CD1c-positive myeloid dendritic cell (primary cell): ENCODE results near the gene WHAMM.
A peak's percentile ranks its signal among the peaks of the same experiment; 100 is the strongest.
"Not testable (repeated sequence)": the region's sequence is repeated elsewhere in the genome, so short reads cannot be mapped to it uniquely, and the experiment has no call there.

ENCODE experiments used
- DNase-seq: peaks from one replicate; pipeline ENCODE4 v3.0.0-alpha.2; 2016; ENCODE audit errors: extremely low spot score

Gene WHAMM, protein sequence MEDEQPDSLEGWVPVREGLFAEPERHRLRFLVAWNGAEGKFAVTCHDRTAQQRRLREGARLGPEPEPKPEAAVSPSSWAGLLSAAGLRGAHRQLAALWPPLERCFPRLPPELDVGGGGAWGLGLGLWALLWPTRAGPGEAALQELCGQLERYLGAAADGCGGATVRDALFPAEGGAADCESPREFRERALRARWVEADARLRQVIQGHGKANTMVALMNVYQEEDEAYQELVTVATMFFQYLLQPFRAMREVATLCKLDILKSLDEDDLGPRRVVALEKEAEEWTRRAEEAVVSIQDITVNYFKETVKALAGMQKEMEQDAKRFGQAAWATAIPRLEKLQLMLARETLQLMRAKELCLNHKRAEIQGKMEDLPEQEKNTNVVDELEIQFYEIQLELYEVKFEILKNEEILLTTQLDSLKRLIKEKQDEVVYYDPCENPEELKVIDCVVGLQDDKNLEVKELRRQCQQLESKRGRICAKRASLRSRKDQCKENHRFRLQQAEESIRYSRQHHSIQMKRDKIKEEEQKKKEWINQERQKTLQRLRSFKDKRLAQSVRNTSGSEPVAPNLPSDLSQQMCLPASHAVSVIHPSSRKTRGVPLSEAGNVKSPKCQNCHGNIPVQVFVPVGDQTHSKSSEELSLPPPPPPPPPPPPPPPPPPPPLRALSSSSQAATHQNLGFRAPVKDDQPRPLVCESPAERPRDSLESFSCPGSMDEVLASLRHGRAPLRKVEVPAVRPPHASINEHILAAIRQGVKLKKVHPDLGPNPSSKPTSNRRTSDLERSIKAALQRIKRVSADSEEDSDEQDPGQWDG

DNA sequence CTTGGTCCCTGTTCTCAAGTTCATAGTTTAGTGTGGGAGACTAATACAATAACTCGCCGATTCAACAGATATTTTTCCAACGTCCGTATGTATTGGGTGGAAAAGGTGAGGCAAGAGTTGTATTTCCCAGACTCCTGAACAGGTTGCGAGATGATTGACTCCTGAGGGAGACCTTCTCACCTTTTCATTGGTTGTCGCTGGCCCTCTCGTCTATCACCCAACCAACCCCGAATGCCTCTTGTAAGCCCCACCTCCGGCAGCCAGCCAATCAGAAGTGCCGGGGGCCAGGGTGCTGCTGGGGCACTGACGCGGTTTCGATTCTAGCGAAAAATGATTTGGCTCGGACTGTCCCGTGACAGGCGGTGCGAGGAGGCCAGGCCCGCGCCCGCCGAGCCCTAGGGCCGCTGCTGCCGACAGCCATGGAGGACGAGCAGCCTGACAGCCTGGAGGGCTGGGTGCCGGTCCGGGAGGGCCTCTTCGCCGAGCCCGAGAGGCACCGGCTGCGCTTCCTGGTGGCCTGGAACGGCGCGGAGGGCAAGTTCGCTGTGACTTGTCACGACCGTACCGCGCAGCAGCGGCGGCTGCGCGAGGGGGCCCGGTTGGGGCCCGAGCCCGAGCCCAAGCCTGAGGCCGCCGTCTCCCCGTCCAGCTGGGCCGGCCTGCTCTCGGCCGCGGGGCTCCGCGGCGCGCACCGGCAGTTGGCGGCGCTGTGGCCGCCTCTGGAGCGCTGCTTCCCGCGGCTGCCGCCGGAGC, at the start of gene WHAMM:
Gene WHAMM (plus strand): TSS at position 321 of the 753 bp plus-strand sequence. CDS start 99 bp downstream, at position 420.
- peak; percentile 99 for DNase-seq

DNA sequence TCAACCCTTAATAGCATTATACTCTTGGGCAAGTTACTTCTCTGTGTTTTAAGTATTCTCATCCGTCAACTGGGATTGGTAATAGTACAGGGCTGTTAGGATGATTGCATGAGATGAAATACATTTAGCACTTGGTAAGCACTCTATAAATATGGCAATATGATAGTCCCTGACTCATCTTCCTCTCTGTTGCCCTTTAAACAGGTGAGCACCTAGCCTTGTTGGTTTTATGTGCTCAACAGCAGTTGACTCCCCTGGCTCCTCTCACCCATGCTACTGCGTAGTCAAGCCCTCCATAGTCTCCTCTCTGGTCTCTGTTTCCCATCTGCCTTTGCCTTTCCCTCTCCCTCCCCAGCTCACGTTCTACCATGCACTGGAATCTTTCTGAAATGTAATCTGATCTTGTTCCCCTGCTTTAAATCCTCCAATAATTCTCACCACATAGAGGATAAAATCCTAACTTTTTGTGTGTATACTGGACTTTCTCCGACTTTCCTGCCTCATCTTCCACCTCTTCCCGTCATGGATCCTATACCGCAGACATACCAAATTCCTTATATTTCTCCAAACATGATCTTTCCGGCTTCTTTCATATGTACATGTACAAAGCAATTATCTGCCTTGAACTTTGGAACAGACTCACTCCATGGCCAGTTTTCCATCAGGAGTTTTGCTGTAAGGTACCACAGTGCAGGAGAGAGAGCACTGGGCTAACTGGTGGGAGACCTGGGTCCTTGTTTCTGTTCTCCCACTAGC, 45.9 kb upstream of the WHAMM start:
- no peak for DNase-seq

DNA sequence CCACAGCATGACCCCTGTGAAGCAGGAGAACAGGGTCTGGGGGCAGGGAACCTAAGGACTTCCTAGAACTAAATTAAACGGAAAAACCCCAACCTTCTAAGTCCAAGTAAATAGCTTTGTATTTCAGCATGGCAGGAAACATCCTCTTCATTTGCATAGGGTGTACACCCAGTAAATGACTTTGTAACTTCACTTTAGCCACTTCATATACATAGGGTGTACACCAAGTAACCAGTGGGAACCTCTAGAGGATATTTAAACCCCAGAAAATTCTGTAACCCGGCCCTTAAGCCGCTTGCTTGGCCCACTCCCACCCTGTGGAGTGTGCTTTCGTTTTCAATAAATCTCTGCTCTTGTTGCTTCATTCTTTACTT, 45.3 kb upstream of the WHAMM start:
- DNase-seq, result no peak

DNA sequence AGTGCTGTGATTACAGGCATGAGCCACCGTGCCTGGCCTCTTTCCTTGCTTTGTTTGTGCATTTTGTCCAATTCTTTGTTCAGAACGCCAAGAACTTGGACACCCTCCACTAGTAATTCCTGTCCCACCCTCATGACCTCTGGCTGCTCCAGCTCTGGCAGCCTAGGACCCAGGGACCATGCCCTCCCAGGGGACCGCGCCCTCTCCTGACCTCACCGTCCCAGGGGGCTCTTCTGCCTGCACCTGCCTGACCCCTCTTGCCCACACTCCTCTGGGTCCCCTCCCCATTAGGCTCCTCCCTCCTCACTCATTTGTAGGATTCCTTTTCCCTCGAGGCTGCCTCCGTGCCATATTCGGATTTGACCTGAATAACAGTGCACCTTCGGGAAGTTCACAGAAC, 44.7 kb upstream of the WHAMM start:
- DNase-seq, result no peak

DNA sequence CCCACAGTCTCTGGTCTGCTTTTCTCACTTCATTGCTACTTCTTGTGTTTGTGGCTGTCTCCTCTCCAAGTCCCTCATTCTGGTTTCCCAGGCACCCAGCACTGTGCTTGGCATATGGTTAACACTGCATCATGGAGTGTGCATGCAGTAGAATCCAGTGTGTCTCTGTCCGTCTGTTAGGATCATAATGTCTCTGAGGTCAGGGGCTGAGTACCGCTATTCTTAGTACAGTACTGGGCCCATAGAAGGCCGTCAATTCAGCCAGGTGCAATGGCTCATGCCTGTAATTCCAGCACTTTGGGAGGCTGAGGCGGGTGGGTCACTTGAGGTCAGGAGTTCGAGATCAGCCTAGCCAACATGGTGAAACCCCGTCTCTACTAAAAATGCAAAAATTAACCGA, 43.2 kb upstream of the WHAMM start:
- not testable (repeated sequence) for DNase-seq

DNA sequence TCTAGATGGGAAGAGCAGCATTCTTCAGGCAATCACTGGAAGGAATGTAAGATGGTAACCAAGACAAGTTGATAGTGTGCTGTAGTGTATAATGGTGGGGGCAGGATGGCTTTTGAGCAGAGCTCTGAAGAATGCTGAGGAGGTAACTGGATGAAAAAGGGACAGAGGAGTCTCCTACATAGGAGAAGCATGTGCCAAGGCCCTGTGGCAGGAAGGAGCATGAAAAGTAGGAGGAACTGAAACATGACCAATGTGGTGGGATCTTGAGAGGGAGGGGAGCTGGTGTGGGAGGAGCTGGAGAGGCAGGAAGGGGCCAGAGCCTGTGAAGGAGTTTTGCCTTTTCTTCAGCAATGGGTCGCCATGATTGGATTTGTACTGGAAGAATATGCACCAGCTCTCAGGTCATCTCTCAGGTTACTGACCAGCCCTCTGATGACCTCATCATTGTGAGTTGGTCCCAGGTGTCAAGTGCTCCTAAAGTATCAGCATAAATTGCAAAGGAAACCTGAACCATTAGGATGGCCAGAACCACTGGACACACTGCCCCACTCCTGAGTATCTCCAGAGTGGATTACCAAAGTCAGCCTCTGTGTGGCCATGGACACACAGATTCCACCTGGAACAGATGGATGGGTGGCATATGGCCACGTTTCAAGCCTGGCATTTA, 42.1 kb upstream of the WHAMM start:
- DNase-seq, result no peak

DNA sequence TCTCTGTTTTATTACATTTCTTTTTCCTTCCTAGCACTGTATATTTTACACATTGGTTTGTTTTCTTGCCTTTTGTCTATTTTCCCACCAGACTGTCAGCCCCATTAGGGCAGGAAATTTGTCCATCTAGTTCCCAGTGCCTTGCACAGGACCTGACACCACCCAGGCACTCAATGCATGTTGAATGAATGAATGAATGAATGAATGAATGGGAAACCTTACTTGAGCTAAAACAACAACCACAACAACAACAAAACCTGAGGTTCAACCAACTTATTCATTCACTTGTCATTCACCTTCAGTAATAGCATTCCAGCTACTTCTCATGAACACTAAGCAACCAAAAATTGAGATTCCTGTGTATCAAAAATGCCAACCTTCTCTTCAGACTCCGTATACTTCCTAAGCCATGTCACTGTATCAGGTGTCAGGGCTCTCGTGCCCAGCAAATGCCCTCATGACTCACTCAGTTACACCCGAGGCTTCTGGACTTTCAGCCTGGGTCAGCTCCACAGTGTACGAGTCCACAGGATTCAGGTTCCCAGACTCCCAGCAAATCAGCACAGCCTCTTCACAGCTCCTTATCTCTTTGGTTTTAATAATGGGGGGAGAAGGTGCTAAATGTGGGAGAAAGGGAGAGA, 40.9 kb upstream of the WHAMM start:
- DNase-seq, result no peak

DNA sequence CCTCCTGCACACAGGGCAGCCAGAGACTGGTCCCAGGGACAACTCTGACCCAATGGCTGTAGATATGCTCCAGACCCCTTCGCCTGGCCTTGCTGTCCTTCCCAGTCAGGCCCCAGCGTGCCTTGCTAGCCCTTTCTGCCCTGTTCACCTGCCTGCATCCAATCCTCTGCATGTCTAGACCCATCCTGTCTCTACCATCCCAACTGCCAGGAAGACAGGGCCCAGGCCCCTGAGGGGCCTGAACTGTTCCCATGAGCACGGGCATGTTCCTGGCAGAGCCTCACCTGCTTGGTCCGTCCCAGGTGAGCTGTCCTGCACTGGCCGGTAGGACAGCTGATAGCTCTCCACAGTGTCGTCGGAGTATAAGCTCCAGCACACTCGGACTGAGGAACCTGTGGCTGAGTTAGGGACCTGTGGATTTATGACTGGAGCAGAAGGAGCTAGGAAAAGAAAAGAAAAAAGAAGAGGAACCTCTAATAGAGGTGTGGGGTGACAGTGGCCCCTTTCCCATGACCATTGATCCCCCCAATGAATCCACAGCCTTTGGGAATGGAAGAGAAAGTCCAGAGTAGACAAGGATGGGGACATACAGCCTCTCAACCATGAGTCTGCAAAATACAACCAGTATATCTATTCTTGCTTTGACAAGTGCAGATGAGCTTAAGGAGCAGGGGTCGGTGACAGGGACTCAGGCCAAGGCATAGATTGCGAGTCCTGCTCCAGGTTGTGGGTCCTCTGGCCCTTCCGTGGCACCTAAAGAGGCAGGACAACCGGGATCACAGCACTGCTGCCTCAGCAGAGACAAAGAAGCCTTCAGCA, 37.4 kb upstream of the WHAMM start:
- no peak for DNase-seq

DNA sequence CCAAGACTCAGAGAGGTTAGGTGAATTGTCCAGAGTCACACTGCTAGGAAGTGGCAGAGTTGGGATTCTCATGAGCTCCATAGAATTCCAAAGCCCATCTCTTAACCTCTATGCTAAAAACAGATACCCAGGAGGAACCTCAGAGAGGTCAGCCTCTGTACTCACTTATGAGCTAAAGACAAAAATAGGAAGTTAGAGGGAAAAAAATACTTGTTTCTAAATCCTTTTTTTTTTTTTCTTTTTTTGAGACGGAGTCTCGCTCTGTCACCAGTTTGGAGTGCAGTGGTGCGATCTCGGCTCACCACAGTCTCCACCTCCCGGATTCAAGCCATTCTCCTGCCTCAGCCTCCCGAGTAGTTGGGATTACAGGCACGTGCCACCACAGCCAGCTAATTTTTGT, 34.9 kb upstream of the WHAMM start:
- no peak for DNase-seq

DNA sequence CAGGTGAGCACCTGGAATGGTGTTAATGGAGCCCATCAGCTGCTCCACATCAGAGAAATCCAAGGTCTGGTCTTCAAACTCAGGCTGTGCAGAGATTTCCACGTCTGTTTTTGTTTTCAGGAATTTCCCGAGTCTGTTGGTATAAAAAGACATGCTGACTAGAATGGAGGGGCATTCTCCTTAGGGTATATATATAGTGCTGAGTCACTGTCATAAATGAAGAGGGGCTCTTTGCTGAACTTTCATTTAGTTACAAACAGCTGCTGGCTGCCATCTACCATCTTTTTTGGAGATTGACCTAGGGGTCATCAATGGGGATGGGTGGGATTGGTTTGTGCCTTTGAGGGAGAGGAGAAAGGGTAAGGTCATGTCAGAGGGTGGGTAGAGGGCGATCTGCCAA, 30.7 kb upstream of the WHAMM start:
- no peak for DNase-seq

DNA sequence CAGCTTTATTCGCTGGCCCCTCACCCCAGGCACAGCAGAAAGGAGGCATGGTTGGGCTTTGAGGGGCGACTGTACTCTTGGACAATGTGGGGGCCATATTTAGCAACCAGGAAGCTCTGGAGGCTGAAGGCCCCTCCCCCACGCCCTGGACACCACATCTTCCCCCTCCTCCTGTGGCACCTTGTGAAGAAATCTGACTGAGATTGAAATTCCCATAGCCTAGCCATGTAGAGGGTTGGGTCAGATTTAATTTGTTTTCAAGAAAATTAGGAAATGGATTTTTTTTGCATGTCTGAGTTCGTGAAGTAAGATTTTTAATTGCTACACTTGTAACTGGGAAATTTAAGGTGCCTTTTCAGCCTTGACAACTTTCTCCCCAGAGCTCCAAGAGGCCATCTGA, 28.1 kb upstream of the WHAMM start:
- DNase-seq, result no peak

DNA sequence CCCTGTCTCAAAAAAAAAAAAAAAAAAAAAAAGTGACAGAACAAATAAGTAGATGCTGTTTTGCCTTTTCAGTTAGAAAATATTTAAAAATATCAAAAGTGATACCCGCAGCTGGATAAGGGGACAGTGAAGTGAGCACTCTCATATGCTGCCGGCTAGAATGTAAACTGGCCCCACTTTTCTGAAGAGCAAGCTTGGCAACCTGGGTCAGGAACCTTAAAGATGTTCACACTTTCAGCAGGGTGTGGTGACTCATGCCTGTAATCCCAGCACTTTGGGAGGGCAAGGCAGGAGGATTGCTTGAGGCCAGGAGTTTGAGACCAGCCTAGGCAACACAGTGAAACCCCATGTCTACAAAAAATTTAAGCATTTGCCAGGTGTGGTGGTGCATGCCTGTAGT, 20.9 kb upstream of the WHAMM start:
- no peak for DNase-seq

DNA sequence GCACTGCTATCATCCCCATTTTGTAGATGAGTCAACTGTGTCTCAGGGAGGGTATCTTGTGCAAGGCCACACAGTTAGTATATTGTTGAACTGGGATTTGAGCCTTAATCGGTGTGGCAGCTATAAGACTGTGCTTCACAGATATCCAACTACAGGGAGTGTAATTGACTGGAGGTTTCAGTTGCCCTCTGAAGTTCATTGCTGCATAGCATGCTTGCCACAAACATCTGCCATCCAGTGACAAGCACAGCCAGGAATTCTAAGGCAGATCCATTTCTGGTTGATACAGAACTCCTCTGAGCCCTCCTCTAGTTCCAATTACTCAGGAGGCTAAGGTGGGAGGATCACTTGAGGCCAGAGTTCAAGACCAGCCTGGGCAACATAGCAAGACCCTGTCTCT, 19.9 kb upstream of the WHAMM start:
- DNase-seq, result no peak

DNA sequence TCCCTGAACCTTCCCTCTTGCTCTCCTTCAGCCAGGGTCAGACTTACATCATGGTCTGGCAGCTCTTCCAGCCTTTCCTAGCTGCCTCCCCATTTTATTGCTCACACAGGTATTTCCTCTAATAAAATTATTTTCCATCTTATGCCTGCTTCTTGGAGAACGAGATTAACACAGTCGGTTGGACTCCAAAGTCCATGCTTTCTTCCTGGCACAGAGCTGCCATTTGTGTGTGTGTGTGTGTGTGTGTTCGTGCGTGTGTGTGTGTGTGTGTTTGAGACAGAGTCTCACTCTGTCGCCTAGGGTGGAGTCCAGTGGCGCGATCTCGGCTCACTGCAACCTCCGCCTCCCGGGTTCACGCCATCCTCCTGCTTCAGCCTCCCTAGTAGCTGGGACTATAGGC, 19.1 kb upstream of the WHAMM start:
- no peak for DNase-seq

DNA sequence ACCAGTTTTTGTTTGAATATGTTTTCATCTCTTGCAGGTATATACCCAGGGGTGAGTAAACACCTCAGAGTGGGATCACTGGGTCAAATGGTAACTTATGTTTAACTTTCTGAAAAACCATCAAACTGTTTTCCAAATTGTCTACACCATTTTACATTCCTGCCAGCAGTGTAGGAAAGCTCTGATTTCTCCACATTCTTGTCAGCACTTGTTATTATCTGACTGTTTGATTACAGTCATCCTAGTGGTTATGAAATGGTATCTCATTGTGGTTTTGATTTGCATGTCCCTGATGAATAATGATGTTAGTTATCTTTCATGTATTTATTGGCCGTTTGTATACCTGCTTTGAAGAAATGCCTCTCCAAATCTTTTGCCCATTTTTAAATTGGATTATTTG, 17.4 kb upstream of the WHAMM start:
- no peak for DNase-seq

DNA sequence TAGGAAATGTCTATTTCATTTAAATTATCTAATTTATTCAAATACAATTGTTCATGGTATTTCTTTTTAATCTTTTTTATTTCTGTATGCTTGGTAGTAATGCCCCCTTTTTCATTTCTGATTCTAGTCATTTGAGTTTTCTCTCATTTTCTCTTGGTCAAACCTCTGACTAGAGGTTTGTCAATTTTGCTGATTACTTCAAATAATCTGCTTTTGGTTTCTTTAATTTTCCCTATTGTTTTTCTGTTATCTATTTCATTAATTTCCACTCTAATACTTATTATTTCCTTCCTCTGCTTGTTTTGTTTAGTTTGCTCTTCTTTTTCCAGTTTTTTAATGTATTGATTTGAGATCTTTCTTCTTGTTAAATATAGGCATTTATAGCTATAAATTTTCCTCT, 15.7 kb upstream of the WHAMM start:
- no peak for DNase-seq

DNA sequence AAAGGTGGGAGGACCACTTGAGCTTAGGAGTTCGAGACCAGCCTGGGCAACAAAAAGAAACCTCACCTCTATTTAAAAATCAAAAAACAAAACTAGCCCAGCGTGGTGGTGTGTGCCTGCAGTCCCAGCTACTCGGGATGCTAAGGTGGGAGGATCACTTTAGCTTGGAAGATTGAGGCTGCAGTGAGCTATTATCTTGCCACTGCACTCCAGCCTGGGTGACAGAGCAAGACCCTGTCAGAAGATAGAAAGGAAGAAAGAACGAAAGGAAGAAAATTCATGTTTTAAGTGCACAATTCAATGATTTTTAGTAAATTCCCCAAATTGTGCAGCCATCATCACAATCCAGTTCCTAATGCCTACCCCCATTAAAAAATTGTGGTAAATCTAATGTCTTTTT, 11.3 kb upstream of the WHAMM start:
- no peak for DNase-seq

DNA sequence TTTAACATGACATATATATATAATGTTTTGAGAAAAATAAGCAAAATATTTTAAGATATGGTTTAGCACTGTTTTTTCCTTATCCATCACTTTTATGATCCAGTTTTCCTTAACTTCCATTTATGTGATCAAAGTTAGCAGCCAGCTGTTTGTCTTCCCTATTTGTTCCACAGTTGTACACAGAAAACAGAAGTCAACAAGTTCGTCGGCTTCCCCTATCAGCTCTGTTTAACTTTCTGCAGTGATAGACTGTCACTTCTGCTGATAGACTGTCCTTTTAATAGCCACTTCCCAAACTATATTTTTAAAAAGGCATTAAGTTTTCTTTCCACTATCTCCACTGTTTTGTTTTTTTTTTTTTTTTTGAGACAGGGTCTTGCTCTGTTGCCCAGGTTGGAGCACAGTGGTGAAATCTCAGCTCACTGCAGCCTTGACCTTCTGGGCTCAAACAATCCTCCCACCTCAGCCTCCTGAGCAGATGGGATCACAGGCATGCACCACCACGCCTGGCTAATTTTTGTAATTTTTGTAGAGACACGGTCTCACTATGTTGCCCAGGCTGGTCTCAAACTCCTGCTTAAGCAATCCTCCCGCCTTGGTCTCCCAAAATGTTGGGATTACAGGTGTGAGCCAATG, 10.8 kb upstream of the WHAMM start:
- DNase-seq, result peak; percentile 22

DNA sequence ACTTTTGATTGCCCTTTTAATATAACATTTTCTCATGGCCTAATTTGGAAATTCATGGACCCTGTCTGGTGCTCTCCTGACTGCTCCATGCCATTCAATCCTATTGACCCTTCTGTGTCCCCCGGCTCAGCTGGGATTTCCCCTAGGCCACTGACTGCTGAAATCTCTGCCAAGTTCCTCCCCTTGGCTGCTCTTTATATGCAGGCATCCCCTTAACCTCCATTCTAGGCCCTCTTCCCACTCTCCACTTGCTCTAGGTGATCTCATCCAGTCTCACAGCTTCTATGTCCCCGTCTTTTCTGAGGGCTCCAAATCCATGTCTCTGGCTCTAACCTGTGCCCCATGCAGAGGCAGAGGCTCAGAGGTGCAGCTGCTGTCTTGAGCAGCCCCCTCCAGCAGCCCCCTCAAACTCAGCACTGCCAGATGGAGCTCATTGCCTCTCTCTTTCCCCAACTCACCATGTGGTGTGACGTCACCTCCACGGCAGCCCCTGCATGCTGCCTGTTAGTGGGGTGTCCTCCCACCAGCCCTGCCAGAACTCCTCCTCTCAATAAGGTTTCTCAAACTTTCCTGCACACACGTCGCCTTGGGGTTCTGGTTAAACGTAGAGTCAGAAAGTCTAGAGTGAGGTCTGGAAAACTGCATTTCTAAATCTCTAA, 10.1 kb upstream of the WHAMM start:
- DNase-seq, result no peak
